Activated T-cell treated with anti-CD3 and anti-CD28 coated beads for 48 hours (primary cell): ENCODE results near the gene DLG2.
"Not testable (repeated sequence)": the region's sequence is repeated elsewhere in the genome, so short reads cannot be mapped to it uniquely, and the experiment has no call there.

Experiments used
- DNase-seq: peaks from one replicate; pipeline ENCODE4 v3.0.0-alpha.2; 2020; ENCODE audit warnings: low read depth

The DLG2 gene

GRCh38 chr11:84830372-84830771, 796.8 kb downstream of the DLG2 start:
- DNase-seq = no peak

GRCh38 chr11:84829162-84829561, 798.0 kb downstream of the DLG2 start:
- DNase-seq = no peak

GRCh38 chr11:84828616-84829015, 798.5 kb downstream of the DLG2 start:
- DNase-seq = no peak

GRCh38 chr11:84825106-84825660, 802.0 kb downstream of the DLG2 start:
- DNase-seq = no peak

- DNase-seq = no peak
Observed at GRCh38 chr11:84824624-84825023, 802.5 kb downstream of the DLG2 start.

GRCh38 chr11:84819537-84819936, 807.6 kb downstream of the DLG2 start:
- DNase-seq = no peak

- no peak for DNase-seq
Observed at GRCh38 chr11:84819128-84819527, 808.0 kb downstream of the DLG2 start.

GRCh38 chr11:84817998-84818397, 809.1 kb downstream of the DLG2 start:
- DNase-seq = no peak

GRCh38 chr11:84812471-84812969, 814.6 kb downstream of the DLG2 start:
- no peak for DNase-seq

GRCh38 chr11:84806354-84806753, 820.8 kb downstream of the DLG2 start:
- DNase-seq = no peak

GRCh38 chr11:84804041-84804440, 823.1 kb downstream of the DLG2 start:
- no peak for DNase-seq

GRCh38 chr11:84800755-84801346, 826.3 kb downstream of the DLG2 start:
- DNase-seq = no peak

- no peak for DNase-seq
Observed at GRCh38 chr11:84799112-84799511, 828.0 kb downstream of the DLG2 start.

GRCh38 chr11:84795698-84796097, 831.4 kb downstream of the DLG2 start:
- DNase-seq = no peak

GRCh38 chr11:84794663-84795443, 832.3 kb downstream of the DLG2 start:
- no peak for DNase-seq

GRCh38 chr11:84793318-84793717, 833.8 kb downstream of the DLG2 start:
- no peak for DNase-seq

GRCh38 chr11:84790849-84791427, 836.2 kb downstream of the DLG2 start:
- DNase-seq = no peak

GRCh38 chr11:84788220-84788619, 838.9 kb downstream of the DLG2 start:
- no peak for DNase-seq

GRCh38 chr11:84784158-84784557, 843.0 kb downstream of the DLG2 start:
- DNase-seq = not testable (repeated sequence)

GRCh38 chr11:84780689-84781293, 846.4 kb downstream of the DLG2 start:
- no peak for DNase-seq

- no peak for DNase-seq
Observed at GRCh38 chr11:84775503-84775902, 851.6 kb downstream of the DLG2 start.

GRCh38 chr11:84763931-84764330, 863.2 kb downstream of the DLG2 start:
- no peak for DNase-seq

GRCh38 chr11:84757711-84758110, 869.4 kb downstream of the DLG2 start:
- DNase-seq = no peak
